ENCODE measurements around the gene USP22.
A peak's percentile ranks its signal among the peaks of the same experiment; 100 is the strongest.

The USP22 gene

GRCh38 chr17:20999044-20999573 lies 43.7 kb downstream of the USP22 start:
- no peak for DNase-seq

DNA sequence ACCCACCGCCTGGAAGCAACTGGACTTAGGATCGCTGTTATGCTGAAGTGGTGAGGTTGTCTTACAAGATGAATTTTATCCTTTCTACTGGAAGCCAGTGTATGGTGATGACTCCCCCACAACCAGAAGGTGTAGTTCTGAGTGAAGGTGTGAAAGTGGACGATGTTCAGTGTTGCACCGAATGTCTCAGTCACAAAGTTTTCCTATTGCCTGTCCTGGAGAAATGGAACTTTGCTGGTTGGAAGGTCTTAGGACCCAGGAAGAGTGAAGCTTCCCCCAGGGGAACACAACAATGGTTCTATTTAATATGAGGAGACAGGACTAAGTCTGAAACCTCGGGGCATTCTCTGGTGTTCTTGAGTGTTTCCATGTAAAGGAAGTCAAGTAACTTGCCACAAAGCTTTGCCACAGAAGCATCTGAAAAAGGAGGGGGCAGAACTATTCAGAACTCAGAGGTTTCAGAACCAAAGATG lies 44.2 kb downstream of the USP22 start:
- DNase-seq: no peak

DNA sequence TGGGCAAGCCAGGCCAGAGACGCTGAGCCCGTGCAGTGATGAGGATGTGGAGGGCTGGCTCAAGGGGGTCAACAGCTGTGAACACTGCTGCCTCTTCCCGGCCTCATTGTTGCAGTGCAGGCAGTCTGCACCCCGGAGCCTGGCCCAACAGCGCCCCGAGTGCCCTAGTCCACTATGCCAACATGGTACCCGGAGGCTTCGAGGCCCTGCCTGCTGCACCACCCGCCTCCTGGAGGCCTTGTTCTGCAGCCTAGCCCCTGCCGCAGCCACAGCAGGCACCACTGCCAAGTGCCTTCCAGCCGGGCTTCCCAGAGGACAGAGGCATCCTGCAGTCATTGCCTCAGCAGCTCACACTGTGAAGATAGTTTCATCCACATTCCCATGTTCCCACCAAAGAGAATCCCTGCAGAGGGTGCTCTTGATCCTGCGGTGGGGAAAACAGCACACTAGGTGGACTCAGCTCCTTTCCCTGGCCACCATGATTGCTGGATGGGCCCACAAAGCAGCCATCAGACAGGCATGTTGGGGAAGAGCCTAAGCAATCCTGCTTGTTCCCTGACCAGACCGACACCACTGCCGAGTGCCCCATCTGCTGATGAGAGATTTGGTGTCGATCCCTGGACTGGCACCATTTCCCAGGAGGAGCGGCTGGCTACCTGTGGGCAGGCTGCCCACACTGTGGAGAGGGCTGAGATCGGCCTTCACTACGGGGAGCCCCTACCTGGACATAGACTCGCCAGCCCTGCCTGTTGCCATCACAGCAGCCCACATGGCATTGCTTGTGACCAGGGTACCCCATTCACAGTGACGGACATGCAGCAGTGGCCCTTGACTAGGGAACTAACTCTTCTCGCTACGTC lies 44.9 kb downstream of the USP22 start:
- peak; percentile 10 for DNase-seq

DNA sequence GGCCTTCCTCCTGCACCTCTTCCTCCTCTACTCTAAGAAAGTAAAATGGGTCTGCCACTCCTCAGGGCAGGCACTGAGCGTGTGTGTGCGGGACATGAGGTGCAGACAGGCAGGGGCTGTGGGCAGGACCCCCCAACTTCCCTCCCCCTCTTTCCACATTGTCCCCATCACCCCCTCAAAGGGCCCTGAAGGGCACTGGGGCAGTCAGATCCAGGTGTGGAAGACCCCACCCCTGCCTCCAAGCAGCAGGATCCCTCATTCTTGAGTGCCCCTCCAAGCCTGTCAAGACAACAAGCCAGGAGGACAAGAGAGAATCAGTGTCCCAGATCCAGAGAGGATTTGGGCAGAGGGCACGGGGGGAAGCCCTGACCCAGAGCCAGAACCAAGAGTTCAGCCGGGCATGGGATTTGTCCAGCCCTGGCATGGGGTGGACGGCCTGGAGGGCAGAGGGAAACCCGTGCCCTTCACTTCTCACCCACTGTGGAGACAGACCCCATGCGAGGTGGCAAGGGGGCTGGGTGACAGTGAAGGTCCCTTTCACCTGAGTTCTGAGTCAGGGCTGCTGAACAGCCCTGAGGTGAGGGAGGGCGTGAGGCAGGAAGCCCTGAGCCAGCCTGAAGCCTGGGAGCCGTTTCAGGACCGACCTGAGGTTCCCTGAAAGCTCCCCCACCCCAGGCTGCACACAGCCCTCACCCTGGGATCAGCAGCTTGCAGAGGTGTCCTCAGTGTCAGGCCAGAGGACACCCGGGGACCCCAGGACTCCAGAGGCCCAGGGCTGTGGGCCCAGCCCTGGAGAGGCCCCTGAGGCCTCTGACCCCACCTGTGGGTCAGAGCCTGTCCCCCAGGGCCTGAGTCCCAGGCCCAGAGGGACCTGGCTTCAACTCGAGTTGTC lies 45.8 kb downstream of the USP22 start:
- DNase-seq: no peak

GRCh38 chr17:20995873-20996723 lies 46.7 kb downstream of the USP22 start:
- no peak for DNase-seq

GRCh38 chr17:20995164-20995872 lies 47.5 kb downstream of the USP22 start:
- no peak for DNase-seq

- DNase-seq: no peak
Measured at GRCh38 chr17:20994779-20995149, 48.0 kb downstream of the USP22 start.

DNA sequence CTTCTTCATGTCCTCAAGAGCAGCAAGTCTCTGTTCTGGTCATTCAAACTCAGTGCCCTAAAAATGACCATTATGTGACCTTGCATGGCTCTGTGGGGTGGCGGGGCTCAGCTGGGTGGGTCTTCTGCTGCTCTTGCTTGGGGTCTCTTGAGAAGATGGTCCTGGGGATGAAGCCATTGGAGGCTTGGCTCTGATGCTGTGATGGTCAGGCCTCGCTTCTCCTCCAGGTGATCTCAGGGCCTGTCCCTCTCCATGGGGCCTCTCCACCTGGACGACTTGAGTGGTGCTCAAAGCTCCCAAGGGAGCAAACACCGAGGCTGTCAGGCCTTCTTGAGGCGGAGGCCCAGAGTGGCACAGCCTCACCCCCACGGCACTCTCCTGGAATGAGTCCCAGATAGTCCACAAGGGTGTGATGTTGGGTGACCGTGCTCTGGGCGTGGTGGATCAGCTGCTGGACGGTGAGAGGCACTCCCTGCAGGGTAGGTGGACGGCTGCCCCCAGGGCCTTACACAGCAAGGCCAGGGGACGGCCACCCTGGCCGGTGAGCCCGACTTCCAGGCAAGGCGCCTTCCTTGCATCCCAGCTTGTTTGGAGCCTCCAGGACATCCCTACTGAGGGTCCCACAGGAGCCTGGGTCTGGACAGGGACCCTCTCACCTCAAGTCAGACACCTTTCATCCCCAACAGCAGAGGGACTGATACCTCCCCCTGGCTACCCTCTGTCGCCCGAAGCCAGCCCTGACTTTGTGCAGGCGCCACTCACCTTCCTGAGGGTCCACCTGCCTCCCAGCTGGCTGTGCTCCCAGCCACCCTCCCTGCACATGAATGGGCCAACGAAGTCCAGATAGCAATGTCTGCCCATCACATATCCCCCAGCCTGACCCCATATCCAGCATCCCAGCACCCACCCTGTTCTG lies 48.7 kb downstream of the USP22 start:
- DNase-seq: no peak

DNA sequence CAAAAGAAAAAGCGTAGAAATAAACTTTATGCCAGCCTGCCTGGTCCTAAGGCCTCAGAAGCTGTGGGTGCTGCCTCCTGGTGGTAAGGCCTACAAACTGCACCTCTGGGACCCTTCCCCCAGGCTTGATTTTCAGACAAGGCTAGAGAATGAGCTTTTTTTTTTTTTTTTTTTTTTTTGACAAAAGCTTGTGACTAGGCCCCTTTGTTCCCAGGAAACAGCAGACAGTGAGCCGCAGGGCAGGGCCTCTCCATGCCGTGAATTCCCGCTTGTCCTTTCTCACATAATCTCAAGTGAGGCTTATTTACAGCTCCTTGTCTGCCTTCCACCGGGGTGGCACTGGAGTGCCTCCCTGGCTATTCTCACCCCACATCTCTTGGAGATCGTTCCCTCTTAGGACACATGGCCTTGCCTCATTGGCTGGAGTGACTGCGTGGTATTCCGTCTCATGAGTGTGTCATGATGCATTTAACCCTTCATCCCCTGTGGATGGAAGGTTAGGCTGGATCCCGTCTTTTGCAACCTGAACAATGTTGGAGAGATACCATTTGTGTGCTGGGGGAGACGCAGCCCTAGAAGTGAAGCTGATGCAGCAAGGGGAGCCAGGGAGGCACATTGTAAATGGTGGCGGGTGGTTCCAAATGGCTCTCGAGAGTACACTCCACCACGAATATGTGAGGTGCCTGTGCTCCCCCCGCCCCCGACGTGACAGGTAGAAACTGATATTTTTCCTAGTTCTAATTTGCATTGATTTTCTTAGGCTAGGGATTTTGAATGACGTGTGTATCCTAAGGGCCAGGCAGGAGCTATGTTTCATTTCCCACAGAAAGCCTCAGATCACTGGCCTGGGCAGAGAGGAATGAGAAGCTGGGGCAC lies 49.6 kb downstream of the USP22 start:
- DNase-seq: peak; percentile 68

DNA sequence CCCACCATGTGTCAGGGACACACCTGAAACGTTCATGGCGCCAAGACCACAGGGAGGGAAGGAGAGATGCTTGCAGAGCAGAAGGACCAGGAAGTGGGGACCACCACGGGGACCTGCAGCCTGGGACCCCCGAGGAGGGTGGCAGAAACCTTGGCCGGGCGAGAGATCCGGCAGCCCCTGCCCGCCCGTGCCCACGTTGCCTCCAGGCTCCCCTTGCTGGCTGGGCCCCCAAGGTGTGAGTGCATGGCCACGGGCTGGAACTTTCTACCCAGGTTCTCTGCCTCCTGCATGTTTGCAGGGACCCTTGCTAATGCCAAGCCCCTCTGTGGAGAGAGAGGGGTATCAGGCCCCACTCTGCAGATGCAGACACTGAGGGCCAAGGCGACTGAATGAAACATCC lies 50.4 kb downstream of the USP22 start:
- no peak for DNase-seq

GRCh38 chr17:20991276-20992037 lies 51.4 kb downstream of the USP22 start:
- no peak for DNase-seq

GRCh38 chr17:20989991-20990855 lies 52.6 kb downstream of the USP22 start:
- DNase-seq: no peak

GRCh38 chr17:20989481-20989880 lies 53.3 kb downstream of the USP22 start:
- no peak for DNase-seq

DNA sequence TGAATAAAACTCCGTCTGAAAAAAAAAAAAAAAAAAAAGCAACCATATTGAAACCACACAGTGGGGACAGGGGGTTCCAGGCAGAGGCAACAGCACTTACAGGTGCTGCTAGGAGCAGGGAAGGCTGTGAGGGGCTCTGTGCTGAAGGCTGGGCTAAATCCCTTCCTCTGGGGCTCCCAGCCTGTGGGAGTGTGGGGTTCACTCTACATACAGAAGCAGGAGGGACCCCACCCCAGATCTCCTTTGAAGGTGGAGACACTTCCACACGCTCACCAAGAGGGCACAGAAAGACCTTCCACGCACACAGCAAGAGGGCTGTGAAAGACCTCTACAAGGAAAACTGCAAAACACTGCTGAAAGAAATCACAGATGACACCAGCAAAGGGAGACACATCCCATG lies 53.9 kb downstream of the USP22 start:
- DNase-seq: no peak

- DNase-seq: no peak
Measured at GRCh38 chr17:20988001-20988636, 54.7 kb downstream of the USP22 start.

- DNase-seq: no peak
Measured at GRCh38 chr17:20987511-20987910, 55.3 kb downstream of the USP22 start.

GRCh38 chr17:20986767-20987510 lies 55.9 kb downstream of the USP22 start:
- DNase-seq: no peak

All from fibroblast of upper back skin (primary cell).